CD14-positive monocyte (primary cell): Measurements from ENCODE around the gene SRXN1. TPM values are rescaled to one million over a fixed set of nuclear protein-coding genes. Genes with fewer than 3 reads are reported as not detected.

Source experiments
- DNase-seq, 3 donors: peaks; one replicate each; pipeline ENCODE4 v3.0.0-alpha.2; 2011 to 2022
- H2AFZ ChIP-seq: 2 replicates; pipeline ENCODE4 v1.6.0; 2012; ENCODE audit warnings: mild to moderate bottlenecking, low read depth, low read length, inconsistent platforms; ENCODE audit not compliant: insufficient read depth, poor library complexity, severe bottlenecking
- H3K27ac ChIP-seq, 2 donors: 1 replicate in 1 of 2; 2 replicates in 1 of 2; pipeline ENCODE4 v1.5.1; 2012 to 2013; ENCODE audit warnings: low read length in 2 of 2, control low read depth in 1 of 2, inconsistent platforms in 1 of 2, low read depth in 1 of 2, mild to moderate bottlenecking in 1 of 2
- H3K27me3 ChIP-seq, 2 donors: one replicate each; pipeline versions ENCODE4 v1.6.0 to v1.6.1; 2011 to 2013; ENCODE audit warnings: low read length in 2 of 2; ENCODE audit not compliant: control insufficient read depth in 2 of 2, insufficient read depth in 2 of 2
- H3K36me3 ChIP-seq, 2 donors: replicated peaks in 1 of 2; 1 replicate in 1 of 2; 2 replicates in 1 of 2; pipeline versions ENCODE4 v1.5.1 to v1.6.1; 2012 to 2013; ENCODE audit warnings: low read length in 2 of 2, control low read depth in 1 of 2, inconsistent platforms in 1 of 2, mild to moderate bottlenecking in 1 of 2; ENCODE audit not compliant: insufficient read depth in 2 of 2, control insufficient read depth in 1 of 2
- H3K4me1 ChIP-seq, 2 donors: 1 replicate in 1 of 2; 2 replicates in 1 of 2; pipeline versions ENCODE4 v1.5.1 to v1.6.1; 2012 to 2013; ENCODE audit warnings: low read length in 2 of 2, control low read depth in 1 of 2, inconsistent platforms in 1 of 2, mild to moderate bottlenecking in 1 of 2, moderate library complexity in 1 of 2; ENCODE audit not compliant: insufficient read depth in 2 of 2, control insufficient read depth in 1 of 2
- H3K4me2 ChIP-seq: replicated peaks from 2 replicates; pipeline ENCODE3; 2012; ENCODE audit warnings: low read length, moderate library complexity, mild to moderate bottlenecking; ENCODE audit not compliant: poor library complexity, severe bottlenecking; ENCODE audit errors: extremely low read depth
- H3K4me3 ChIP-seq, 3 experiments: fragments of 200-600 bp in 1 of 3; sonication (generic) in 1 of 3; replicated peaks in 1 of 3; 1 replicate in 2 of 3; 2 replicates in 1 of 3; pipeline ENCODE4 v1.5.1; 2011 to 2013; ENCODE audit warnings: low read length in 3 of 3, mild to moderate bottlenecking in 3 of 3, control low read depth in 2 of 3, low read depth in 2 of 3, inconsistent platforms in 1 of 3, moderate library complexity in 1 of 3
- H3K79me2 ChIP-seq: 2 replicates; pipeline ENCODE4 v1.6.0; 2012; ENCODE audit warnings: mild to moderate bottlenecking, control low read depth, inconsistent platforms, low read length, moderate library complexity; ENCODE audit not compliant: insufficient read depth
- H3K9ac ChIP-seq: 2 replicates; pipeline ENCODE4 v1.6.0; 2017; ENCODE audit warnings: low read length, mild to moderate bottlenecking; ENCODE audit not compliant: insufficient read depth, poor library complexity, severe bottlenecking
- H3K9me3 ChIP-seq, 2 donors: replicated peaks in 1 of 2; 1 replicate in 1 of 2; 2 replicates in 1 of 2; pipeline versions ENCODE4 v1.5.1 to v1.6.1; 2012 to 2013; ENCODE audit warnings: low read length in 2 of 2, control low read depth in 1 of 2; ENCODE audit not compliant: control insufficient read depth in 1 of 2, insufficient read depth in 1 of 2
- H4K20me1 ChIP-seq: 2 replicates; pipeline ENCODE4 v1.6.0; 2012; ENCODE audit warnings: mild to moderate bottlenecking, low read length, control low read depth, moderate library complexity; ENCODE audit not compliant: insufficient read depth
- H3K27ac Mint-ChIP-seq, 7 donors: one replicate each; pipeline ENCODE4 v1.8.0; 2020; ENCODE audit warnings: mild to moderate bottlenecking in 7 of 7, mixed read lengths in 7 of 7, moderate library complexity in 6 of 7, inconsistent platforms in 2 of 7
- H3K27me3 Mint-ChIP-seq, 3 donors: one replicate each; pipeline ENCODE4 v1.8.0; 2021 to 2022; ENCODE audit warnings: low read depth in 3 of 3, mild to moderate bottlenecking in 3 of 3, mixed read lengths in 3 of 3, moderate library complexity in 3 of 3, inconsistent platforms in 1 of 3
- H3K36me3 Mint-ChIP-seq, 2 donors: one replicate each; pipeline ENCODE4 v1.8.0; 2020; ENCODE audit warnings: mixed read lengths in 2 of 2, inconsistent platforms in 1 of 2, mild to moderate bottlenecking in 1 of 2
- H3K4me1 Mint-ChIP-seq: one replicate; pipeline ENCODE4 v1.8.0; 2020; ENCODE audit warnings: mild to moderate bottlenecking, mixed read lengths
- H3K4me3 Mint-ChIP-seq, 2 donors: one replicate each; pipeline ENCODE4 v1.8.0; 2020; ENCODE audit warnings: mild to moderate bottlenecking in 2 of 2, mixed read lengths in 2 of 2, moderate library complexity in 1 of 2
- H3K9me3 Mint-ChIP-seq, 7 donors: one replicate each; pipeline ENCODE4 v1.8.0; 2020 to 2022; ENCODE audit warnings: mixed read lengths in 7 of 7, mild to moderate bottlenecking in 6 of 7, moderate library complexity in 6 of 7, inconsistent platforms in 2 of 7
- WGBS: methylation state at CpG from one replicate; pipeline ENCODE4 v1.1.5; 2013; ENCODE audit warnings: missing lambda C conversion rate; ENCODE audit not compliant: insufficient coverage; 5-methylcytosine and 5-hydroxymethylcytosine counted together
- intact Hi-C, 2 donors: fragments of 100-400 bp; cut with micrococcal nuclease; formaldehyde crosslinking; loops; one replicate each; pipeline versions ENCODE4 v1.15.0 to v1.15.1; 2023
- polyA plus RNA-seq, 3 donors: library from polyadenylated mRNA; depleted of rRNA in 1 of 3; unstranded in 2 of 3; stranded (reverse) in 1 of 3; fragments of 300-500 nt in 2 of 3; fragments of >200 nt in 1 of 3; fragmentation: Illumina TruSeq in 2 of 3; gene quantifications; 1 replicate in 2 of 3; 2 replicates in 1 of 3; pipeline ENCODE4 v1.2.3, GENCODE V29; 2012 to 2021
- TF ChIP-seq, protein P1 (sequence below): fragments of 200-600 bp; IDR thresholded peaks from one replicate; pipeline ENCODE4 v1.8.0; 2022; ENCODE audit warnings: antibody characterized with exemption, mild to moderate bottlenecking

The SRXN1 gene
- polyA plus RNA-seq, 3 donors = 33.5 to 62.4 (median 56.6) TPM

DNA sequence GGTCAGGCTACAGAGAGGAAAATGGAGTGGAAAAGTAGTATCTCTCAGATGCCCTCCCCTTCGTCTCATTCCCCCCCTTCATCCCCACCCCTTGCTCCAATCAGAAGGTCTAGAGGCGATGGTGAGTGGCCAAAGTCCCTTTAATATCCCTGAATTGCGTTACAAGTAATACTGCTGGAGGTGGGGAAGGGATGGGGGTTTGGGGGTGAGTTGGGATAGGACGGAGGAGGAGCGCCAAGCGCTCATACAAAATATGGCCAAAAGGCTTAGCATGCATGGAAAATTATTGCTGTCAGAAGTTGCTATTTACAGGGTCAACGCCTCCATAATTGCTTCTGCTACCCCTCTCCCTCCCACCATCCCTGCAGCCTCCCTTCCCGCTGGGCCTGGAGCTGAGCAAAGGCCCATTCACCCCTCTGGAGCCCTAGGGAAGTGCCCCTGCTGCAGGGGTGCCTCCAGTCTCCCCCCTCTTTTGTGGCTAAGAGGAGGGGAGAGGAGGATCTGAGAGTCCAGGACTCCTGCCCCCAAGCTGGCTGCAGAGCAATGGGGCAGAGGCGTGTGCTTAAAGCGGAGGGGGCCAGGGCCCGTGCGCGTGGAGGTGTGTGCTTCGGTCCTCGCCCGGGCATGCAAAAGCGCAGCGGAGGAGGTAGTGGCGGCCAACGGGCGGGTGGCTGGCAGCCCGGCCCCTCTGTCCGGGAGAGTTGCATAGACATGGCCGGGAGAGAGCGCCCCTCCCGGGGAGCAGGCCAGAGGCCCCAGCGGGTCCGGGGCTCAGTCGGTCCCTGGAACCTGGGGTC lies 8.7 kb upstream of the SRXN1 start:
- Histone ChIP-seq H3K27me3 (peaks cover 23 to 39% of the 10 kb centered on the region in 2 donors), H2AFZ (peak overlapping the region; percentile 26), H3K4me3 (peak overlapping the region in 1 of 3 experiments; percentile 37), H3K36me3 (no peaks in the 10 kb centered on the region), H3K4me1 (peaks cover 52 to 61% of the 10 kb centered on the region in 2 donors), H3K79me2 (no peaks in the 10 kb centered on the region), H3K4me2 (peak overlapping the region; percentile 54), H3K9me3 (peaks cover 0 to 7% of the 10 kb centered on the region in 2 donors), H3K9ac (no peak overlapping the region), H3K27ac (peak overlapping the region in 1 of 2 donors; percentile 84), H4K20me1 (no peaks in the 10 kb centered on the region)
- Mint-ChIP-seq H3K27me3 (peaks cover 36 to 47% (median 47%) of the 10 kb centered on the region in 3 donors), H3K36me3 (peaks cover 8 to 11% of the 10 kb centered on the region in 2 donors), H3K4me3 (peak overlapping the region in 1 of 2 donors; percentile 81), H3K4me1 (peaks cover 58% of the 10 kb centered on the region), H3K9me3 (peaks cover 0 to 16% (median 10%) of the 10 kb centered on the region in 7 donors), H3K27ac (peak overlapping the region in 3 of 7 donors; percentile 88 to 96 (median 96))
- WGBS = 42% methylated on average over 17 of the region's 29 CpGs
- intact Hi-C loops = no loop called here
- TF ChIP-seq, protein P1, sequence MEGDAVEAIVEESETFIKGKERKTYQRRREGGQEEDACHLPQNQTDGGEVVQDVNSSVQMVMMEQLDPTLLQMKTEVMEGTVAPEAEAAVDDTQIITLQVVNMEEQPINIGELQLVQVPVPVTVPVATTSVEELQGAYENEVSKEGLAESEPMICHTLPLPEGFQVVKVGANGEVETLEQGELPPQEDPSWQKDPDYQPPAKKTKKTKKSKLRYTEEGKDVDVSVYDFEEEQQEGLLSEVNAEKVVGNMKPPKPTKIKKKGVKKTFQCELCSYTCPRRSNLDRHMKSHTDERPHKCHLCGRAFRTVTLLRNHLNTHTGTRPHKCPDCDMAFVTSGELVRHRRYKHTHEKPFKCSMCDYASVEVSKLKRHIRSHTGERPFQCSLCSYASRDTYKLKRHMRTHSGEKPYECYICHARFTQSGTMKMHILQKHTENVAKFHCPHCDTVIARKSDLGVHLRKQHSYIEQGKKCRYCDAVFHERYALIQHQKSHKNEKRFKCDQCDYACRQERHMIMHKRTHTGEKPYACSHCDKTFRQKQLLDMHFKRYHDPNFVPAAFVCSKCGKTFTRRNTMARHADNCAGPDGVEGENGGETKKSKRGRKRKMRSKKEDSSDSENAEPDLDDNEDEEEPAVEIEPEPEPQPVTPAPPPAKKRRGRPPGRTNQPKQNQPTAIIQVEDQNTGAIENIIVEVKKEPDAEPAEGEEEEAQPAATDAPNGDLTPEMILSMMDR = no peak
- DNase-seq = no peak

DNA sequence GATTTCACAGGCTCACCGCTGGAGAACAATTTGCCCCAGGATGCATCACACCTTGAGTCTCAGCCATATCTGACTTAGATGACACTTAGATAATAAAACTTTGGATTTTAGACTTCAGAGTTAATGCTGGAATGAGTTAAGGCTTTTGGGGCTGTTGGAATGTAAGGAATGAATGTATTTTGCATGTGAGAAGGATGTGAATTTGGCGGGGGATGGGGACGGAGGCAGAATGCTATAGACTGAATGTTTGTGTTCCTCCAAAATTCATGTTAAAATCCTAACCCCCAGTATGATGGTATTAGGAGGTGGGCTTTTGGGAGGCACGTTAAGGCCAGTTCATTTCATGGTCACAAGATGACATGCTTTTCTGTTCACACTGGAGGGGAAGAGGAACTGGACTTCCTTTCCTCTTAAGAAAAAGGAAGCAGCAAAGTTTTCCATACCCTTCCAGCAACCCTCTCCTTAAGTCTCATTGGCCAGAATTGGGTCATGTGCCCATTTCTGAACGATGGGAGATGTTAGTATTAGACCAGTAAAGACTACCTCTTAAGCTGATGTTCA lies 5.8 kb upstream of the SRXN1 start:
- Histone ChIP-seq H2AFZ (no peak overlapping the region), H3K27me3 (peaks cover 4 to 14% of the 10 kb centered on the region in 2 donors), H3K9me3 (no peaks in the 10 kb centered on the region), H3K4me3 (peak overlapping the region in 1 of 3 experiments; percentile 46), H4K20me1 (no peaks in the 10 kb centered on the region), H3K79me2 (no peaks in the 10 kb centered on the region), H3K4me1 (peaks cover 68 to 81% of the 10 kb centered on the region in 2 donors), H3K27ac (peak overlapping the region in 1 of 2 donors; percentile 84), H3K36me3 (no peaks in the 10 kb centered on the region), H3K9ac (no peak overlapping the region), H3K4me2 (peak overlapping the region; percentile 28)
- no CpG with 5 or more reads among the region's 5 CpGs for WGBS
- peak overlapping the region in 1 of 2 donors; percentile 11 for H3K4me3 Mint-ChIP-seq
- H3K27me3 Mint-ChIP-seq = peaks cover 14 to 21% (median 20%) of the 10 kb centered on the region in 3 donors
- peak in 2 of 3 donors; percentile 59 to 70 for DNase-seq
- TF ChIP-seq, protein P1 = no peak
- peaks cover 0 to 13% (median 7%) of the 10 kb centered on the region in 7 donors for H3K9me3 Mint-ChIP-seq
- peak overlapping the region; percentile 63 to 98 (median 88) for H3K27ac Mint-ChIP-seq
- H3K4me1 Mint-ChIP-seq = peaks cover 78% of the 10 kb centered on the region
- H3K36me3 Mint-ChIP-seq = peaks cover 8% of the 10 kb centered on the region in 2 donors
- intact Hi-C loops = loop anchor here in 1 of 2 donors (10.0 kb wide), 1 partner anchor 176 kb away; the partner anchor contains the start of gene FAM110A
